Esophagus (tissue), 2 donors: ENCODE measurements around the gene LRRC7. TPM values are rescaled to one million over a fixed set of nuclear protein-coding genes. Genes with fewer than 3 reads are reported as not detected.

Source experiments
- H3K27ac ChIP-seq, 2 donors: one replicate each; pipeline ENCODE4 v1.5.1; 2013; ENCODE audit warnings: low read depth in 2 of 2, mild to moderate bottlenecking in 2 of 2, inconsistent platforms in 1 of 2, low read length in 1 of 2, moderate library complexity in 1 of 2
- H3K27me3 ChIP-seq, 2 donors: one replicate each; pipeline ENCODE4 v1.6.1; 2013; ENCODE audit warnings: low read length in 2 of 2, control low read depth in 1 of 2, mild to moderate bottlenecking in 1 of 2; ENCODE audit not compliant: insufficient read depth in 2 of 2, control insufficient read depth in 1 of 2
- H3K36me3 ChIP-seq, 2 donors: one replicate each; pipeline ENCODE4 v1.6.1; 2013; ENCODE audit warnings: low read length in 1 of 2; ENCODE audit not compliant: control insufficient read depth in 2 of 2, insufficient read depth in 2 of 2
- H3K4me1 ChIP-seq, 2 donors: one replicate each; pipeline ENCODE4 v1.6.1; 2013; ENCODE audit warnings: low read length in 1 of 2; ENCODE audit not compliant: control insufficient read depth in 2 of 2, insufficient read depth in 2 of 2
- H3K4me3 ChIP-seq, 2 donors: one replicate each; pipeline ENCODE4 v1.5.1; 2013; ENCODE audit warnings: low read length in 2 of 2, mild to moderate bottlenecking in 2 of 2, low read depth in 1 of 2, moderate library complexity in 1 of 2
- H3K9me3 ChIP-seq, 2 donors: one replicate each; pipeline ENCODE4 v1.6.1; 2013; ENCODE audit warnings: mild to moderate bottlenecking in 2 of 2, low read depth in 1 of 2, low read length in 1 of 2, moderate library complexity in 1 of 2; ENCODE audit not compliant: control insufficient read depth in 2 of 2, insufficient read depth in 1 of 2
- WGBS, 2 donors: extraction: QIAGEN DNeasy Blood & Tissue Kit; methylation state at CpG; one replicate each; pipeline ENCODE4 v1.1.7; 2013; 5-methylcytosine and 5-hydroxymethylcytosine counted together
- polyA plus RNA-seq, 2 donors: library from polyadenylated mRNA; stranded (reverse); fragments of 200-250 nt; gene quantifications; one replicate each; pipeline ENCODE4 v1.2.3, GENCODE V29; 2013
- donor health status: healthy with polysubstance abuse.
- donor health status: Bipolar disorder and iron deficiency.

Gene LRRC7
- polyA plus RNA-seq, 2 donors: 0.07 to 0.12 TPM

GRCh38 chr1:69673321-69673720, 105.6 kb downstream of the LRRC7 start:
- Histone ChIP-seq H3K4me3 (no peak overlapping the region), H3K4me1 (no peaks in the 10 kb centered on the region), H3K9me3 (no peaks in the 10 kb centered on the region), H3K27ac (no peak overlapping the region), H3K36me3 (no peaks in the 10 kb centered on the region), H3K27me3 (no peaks in the 10 kb centered on the region)
- WGBS, 2 donors: 55 to 65% methylated on average over 1 of the region's 1 CpG

DNA sequence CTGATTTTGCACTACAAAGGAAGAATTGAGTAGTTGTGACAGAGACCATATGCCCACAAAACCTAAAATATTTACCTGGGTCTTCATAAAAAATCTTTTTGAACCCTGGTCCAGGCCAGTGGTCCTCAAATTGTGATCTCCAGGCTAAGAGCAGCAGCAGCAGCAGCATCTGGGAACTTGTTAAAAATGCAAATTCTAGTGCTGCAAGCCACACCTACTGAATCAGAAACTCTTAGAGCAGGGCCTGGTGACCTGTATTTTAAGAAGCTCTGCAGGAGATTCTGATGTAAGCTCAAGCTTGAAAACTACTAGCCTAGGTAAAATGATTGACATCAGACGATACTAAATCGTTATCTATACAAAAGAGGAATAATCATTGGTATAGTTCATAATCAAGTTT, 112.2 kb downstream of the LRRC7 start:
- H3K27ac ChIP-seq: no peak overlapping the region
- no peaks in the 10 kb centered on the region for H3K36me3 ChIP-seq
- no peak overlapping the region for H3K4me3 ChIP-seq
- H3K9me3 ChIP-seq: no peaks in the 10 kb centered on the region
- H3K27me3 ChIP-seq: no peaks in the 10 kb centered on the region
- H3K4me1 ChIP-seq: no peaks in the 10 kb centered on the region
- 91 to 94% methylated on average over 2 of the region's 2 CpGs for WGBS, 2 donors

DNA sequence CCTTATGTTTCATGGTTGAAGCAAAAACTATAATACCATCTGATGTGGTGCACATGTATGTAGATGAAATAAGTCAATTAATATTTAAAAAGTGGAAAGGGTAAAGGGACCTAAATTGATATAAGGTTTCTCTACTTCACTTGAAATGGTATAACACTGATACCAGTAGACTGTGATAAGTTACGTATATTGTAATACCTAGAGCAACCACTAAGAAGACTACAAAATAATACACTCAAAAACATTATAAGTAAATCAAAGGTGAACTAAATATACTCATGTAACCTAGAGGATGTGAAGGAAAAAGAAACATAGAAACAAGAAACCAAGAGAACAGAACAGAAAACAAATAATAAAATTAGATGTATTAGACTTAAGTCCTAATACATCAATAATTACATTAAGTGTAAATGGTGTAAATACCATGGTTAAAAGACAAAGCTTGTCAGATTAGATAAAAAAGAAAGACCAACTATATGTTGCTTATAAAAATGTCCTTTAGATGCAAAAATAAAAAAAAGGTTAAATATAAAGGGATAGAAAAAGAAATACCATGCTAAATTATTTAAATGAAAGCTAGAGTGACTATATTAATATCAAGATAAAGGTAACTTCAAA, 118.8 kb downstream of the LRRC7 start:
- H3K4me1 ChIP-seq: no peaks in the 10 kb centered on the region
- 93 to 97% methylated on average over 1 of the region's 1 CpG for WGBS, 2 donors
- H3K4me3 ChIP-seq: no peak overlapping the region
- H3K9me3 ChIP-seq: no peaks in the 10 kb centered on the region
- no peak overlapping the region for H3K27ac ChIP-seq
- H3K36me3 ChIP-seq: no peaks in the 10 kb centered on the region
- no peaks in the 10 kb centered on the region for H3K27me3 ChIP-seq

DNA sequence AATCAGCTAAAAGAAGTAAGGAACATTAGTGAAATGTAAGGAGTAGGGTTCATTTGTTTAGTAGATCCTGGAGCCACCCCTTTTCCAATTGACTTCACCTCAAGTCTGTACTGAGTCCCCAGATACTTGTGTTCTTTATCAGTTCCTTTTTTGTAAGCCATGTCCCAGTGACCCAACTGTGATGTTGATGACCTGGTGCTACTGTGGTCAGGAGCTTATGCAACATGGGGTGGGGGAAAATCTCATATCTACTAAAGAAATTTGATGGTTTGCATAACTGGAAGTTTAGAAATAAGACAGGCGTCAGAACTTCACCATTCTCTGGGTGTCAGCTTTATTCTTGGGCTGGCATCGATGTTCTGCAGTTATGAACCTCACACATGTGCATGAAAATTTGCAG, 120.5 kb downstream of the LRRC7 start:
- Histone ChIP-seq H3K4me1 (no peaks in the 10 kb centered on the region), H3K36me3 (no peaks in the 10 kb centered on the region), H3K9me3 (no peaks in the 10 kb centered on the region), H3K27me3 (no peaks in the 10 kb centered on the region), H3K27ac (no peak overlapping the region), H3K4me3 (no peak overlapping the region)
- 80 to 83% methylated on average over 2 of the region's 2 CpGs for WGBS, 2 donors

DNA sequence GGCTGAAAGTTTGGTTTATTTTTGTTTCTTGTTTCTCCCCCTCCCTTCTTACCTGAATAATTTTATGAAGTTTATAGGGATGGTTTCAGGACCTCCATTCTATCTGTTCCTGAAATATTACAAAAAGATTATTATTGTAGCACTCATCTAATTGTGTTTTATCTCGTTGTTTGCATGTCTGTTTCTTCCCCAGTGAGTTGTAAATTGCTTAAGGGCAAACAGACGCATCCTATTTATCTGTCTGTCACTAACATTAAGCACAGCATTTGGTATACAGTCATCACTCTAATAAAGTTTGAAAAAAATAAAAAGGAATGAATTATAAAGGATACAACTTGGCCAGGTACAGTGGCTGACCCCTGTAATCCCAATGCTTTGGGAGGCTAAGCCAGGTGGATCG, 123.5 kb downstream of the LRRC7 start:
- H3K9me3 ChIP-seq: peaks cover 0 to 4% of the 10 kb centered on the region in 2 donors
- WGBS, 2 donors: 56 to 65% methylated on average over 3 of the region's 3 CpGs
- H3K27me3 ChIP-seq: no peaks in the 10 kb centered on the region
- H3K27ac ChIP-seq: no peak overlapping the region
- H3K4me1 ChIP-seq: no peaks in the 10 kb centered on the region
- no peaks in the 10 kb centered on the region for H3K36me3 ChIP-seq
- H3K4me3 ChIP-seq: no peak overlapping the region

- H3K27me3 ChIP-seq: no peaks in the 10 kb centered on the region
- no peaks in the 10 kb centered on the region for H3K4me1 ChIP-seq
- H3K4me3 ChIP-seq: no peak overlapping the region
- peaks cover 0 to 4% of the 10 kb centered on the region in 2 donors for H3K9me3 ChIP-seq
- H3K27ac ChIP-seq: no peak overlapping the region
- no peaks in the 10 kb centered on the region for H3K36me3 ChIP-seq
Observed at GRCh38 chr1:69693921-69694675, 126.4 kb downstream of the LRRC7 start.

GRCh38 chr1:69697340-69697739, 129.6 kb downstream of the LRRC7 start:
- Histone ChIP-seq H3K4me1 (no peaks in the 10 kb centered on the region), H3K36me3 (no peaks in the 10 kb centered on the region), H3K27me3 (no peaks in the 10 kb centered on the region), H3K4me3 (no peak overlapping the region), H3K9me3 (peaks cover 0 to 4% of the 10 kb centered on the region in 2 donors), H3K27ac (no peak overlapping the region)
- 79 to 91% methylated on average over 2 of the region's 2 CpGs for WGBS, 2 donors

DNA sequence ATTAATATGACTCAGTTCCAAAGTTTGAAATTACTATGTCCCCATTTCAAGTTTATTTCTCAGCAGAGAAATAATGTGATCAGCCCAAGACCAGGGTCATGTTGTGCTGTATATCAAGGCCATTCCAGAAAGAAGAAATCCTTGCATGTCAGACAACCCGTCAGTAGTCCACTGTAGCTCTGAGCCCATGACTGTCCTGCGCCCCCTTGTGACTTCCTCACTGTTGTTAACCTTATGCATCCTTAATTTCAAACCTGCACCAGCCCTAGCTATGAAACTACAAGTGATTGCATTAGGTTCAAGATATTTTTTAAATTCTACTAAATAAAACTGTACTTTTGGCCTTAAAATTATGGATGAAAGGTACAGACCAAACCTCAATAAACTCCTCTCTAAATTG, 133.0 kb downstream of the LRRC7 start:
- no peaks in the 10 kb centered on the region for H3K4me1 ChIP-seq
- no peak overlapping the region for H3K4me3 ChIP-seq
- H3K27ac ChIP-seq: no peak overlapping the region
- no peaks in the 10 kb centered on the region for H3K27me3 ChIP-seq
- no peaks in the 10 kb centered on the region for H3K36me3 ChIP-seq
- 64 to 83% methylated on average over 2 of the region's 2 CpGs for WGBS, 2 donors
- no peaks in the 10 kb centered on the region for H3K9me3 ChIP-seq

DNA sequence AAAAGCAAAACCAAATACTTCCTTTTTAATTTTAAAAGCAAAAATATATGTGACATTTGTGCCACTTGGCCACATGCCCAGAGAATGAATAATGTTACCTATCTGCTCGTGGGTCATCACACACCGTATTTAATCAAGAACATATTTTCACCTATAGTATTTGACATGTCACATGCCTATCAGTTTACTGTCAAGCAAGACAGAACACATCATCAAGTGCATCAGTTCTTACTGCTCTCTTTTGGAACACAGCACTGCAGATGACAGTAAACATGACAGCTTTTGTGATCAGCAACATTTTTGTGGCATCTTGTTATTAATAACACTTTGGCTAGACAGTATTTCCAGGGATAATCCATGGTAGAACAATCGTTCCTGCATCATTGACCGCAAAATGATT, 134.4 kb downstream of the LRRC7 start:
- WGBS, 2 donors: 46 to 49% methylated on average over 4 of the region's 4 CpGs
- Histone ChIP-seq H3K9me3 (no peaks in the 10 kb centered on the region), H3K27me3 (no peaks in the 10 kb centered on the region), H3K4me3 (no peak overlapping the region), H3K4me1 (no peaks in the 10 kb centered on the region), H3K36me3 (no peaks in the 10 kb centered on the region), H3K27ac (no peak overlapping the region)

GRCh38 chr1:69706473-69706872, 138.8 kb downstream of the LRRC7 start:
- WGBS, 2 donors: 72 to 81% methylated on average over 1 of the region's 1 CpG
- H3K4me3 ChIP-seq: no peak overlapping the region
- no peaks in the 10 kb centered on the region for H3K27me3 ChIP-seq

More at GRCh38 chr1:69706473-69706872, 138.8 kb downstream of the LRRC7 start:
- Histone ChIP-seq H3K4me1 (no peaks in the 10 kb centered on the region), H3K27ac (no peak overlapping the region), H3K9me3 (no peaks in the 10 kb centered on the region), H3K36me3 (no peaks in the 10 kb centered on the region)
